ENCODE measurements around the gene FRS3. TPM values are rescaled to one million over a fixed set of nuclear protein-coding genes. Genes with fewer than 3 reads are reported as not detected.
A peak's percentile ranks its signal among the peaks of the same experiment; 100 is the strongest.

Gene FRS3
- total and polyA plus RNA-seq, 2 of the 13 experiments (the other 11 are each of a cell fraction or from before 2014, with no cell fraction given) = 3.0 to 7.4 TPM

DNA sequence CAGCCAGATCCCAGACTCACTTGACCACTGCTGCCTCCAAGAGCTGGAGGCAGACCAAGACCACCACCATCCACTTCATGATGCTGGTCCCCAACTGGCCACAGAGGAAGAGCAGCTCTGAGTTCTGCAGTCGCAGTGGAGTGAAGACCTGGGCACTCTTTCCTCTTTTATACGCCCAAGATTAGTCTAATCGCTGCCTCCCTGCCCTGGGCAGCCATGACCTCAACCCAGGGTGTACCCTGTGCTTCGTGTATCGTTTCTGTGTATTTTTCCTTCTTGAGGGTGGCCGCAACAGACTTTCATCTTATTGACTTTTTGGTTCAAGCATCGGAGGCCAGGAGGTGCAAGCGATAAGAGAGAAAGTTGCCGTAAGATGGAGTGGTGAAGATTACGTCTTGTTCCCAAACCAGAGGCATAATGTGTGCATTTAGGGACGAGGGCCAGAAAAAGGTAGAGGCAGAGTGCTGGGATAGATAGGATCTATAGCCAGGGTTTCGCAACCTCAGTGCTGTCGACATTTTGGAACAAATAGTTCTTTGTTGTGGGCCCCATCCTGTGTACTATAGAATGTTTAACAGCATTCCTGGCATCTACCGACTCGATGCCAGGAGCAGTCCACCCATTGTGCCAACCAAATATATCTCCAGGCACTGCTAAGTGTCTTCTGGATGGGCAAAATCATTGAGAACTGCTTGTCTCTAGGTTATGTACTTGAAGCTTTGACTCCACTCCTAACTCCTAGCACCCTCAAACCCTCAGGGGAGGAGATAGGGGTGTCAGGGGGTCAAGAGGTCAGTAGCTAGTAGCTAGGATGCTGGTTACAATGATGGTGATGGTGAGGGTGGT lies 32.2 kb downstream of the FRS3 start, which contains the start of gene PGC (continued):
- TF ChIP-seq, protein P1, sequence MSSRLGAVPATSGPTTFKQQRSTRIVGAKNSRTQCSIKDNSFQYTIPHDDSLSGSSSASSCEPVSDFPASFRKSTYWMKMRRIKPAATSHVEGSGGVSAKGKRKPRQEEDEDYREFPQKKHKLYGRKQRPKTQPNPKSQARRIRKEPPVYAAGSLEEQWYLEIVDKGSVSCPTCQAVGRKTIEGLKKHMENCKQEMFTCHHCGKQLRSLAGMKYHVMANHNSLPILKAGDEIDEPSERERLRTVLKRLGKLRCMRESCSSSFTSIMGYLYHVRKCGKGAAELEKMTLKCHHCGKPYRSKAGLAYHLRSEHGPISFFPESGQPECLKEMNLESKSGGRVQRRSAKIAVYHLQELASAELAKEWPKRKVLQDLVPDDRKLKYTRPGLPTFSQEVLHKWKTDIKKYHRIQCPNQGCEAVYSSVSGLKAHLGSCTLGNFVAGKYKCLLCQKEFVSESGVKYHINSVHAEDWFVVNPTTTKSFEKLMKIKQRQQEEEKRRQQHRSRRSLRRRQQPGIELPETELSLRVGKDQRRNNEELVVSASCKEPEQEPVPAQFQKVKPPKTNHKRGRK (CRISPR knock-in tag; IDR thresholded peaks at IDR 0.05) = no peak
- no peak for TF ChIP-seq CREB3 (CRISPR knock-in tag; IDR thresholded peaks at IDR 0.05)
- peak; percentile 82 for TF ChIP-seq AFF4 (CRISPR knock-in tag; IDR thresholded peaks at IDR 0.05)
- no peak for TF ChIP-seq ZNF225 (CRISPR knock-in tag; IDR thresholded peaks at IDR 0.05)
- TF ChIP-seq, protein P2, sequence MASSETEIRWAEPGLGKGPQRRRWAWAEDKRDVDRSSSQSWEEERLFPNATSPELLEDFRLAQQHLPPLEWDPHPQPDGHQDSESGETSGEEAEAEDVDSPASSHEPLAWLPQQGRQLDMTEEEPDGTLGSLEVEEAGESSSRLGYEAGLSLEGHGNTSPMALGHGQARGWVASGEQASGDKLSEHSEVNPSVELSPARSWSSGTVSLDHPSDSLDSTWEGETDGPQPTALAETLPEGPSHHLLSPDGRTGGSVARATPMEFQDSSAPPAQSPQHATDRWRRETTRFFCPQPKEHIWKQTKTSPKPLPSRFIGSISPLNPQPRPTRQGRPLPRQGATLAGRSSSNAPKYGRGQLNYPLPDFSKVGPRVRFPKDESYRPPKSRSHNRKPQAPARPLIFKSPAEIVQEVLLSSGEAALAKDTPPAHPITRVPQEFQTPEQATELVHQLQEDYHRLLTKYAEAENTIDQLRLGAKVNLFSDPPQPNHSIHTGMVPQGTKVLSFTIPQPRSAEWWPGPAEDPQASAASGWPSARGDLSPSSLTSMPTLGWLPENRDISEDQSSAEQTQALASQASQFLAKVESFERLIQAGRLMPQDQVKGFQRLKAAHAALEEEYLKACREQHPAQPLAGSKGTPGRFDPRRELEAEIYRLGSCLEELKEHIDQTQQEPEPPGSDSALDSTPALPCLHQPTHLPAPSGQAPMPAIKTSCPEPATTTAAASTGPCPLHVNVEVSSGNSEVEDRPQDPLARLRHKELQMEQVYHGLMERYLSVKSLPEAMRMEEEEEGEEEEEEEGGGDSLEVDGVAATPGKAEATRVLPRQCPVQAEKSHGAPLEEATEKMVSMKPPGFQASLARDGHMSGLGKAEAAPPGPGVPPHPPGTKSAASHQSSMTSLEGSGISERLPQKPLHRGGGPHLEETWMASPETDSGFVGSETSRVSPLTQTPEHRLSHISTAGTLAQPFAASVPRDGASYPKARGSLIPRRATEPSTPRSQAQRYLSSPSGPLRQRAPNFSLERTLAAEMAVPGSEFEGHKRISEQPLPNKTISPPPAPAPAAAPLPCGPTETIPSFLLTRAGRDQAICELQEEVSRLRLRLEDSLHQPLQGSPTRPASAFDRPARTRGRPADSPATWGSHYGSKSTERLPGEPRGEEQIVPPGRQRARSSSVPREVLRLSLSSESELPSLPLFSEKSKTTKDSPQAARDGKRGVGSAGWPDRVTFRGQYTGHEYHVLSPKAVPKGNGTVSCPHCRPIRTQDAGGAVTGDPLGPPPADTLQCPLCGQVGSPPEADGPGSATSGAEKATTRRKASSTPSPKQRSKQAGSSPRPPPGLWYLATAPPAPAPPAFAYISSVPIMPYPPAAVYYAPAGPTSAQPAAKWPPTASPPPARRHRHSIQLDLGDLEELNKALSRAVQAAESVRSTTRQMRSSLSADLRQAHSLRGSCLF (CRISPR knock-in tag; IDR thresholded peaks at IDR 0.05; ENCODE audit: borderline replicate concordance) = no peak
- TF ChIP-seq MED8 (CRISPR knock-in tag; IDR thresholded peaks at IDR 0.05; ENCODE audit: insufficient replicate concordance) = peak; percentile 96
- TF ChIP-seq FOXP1 (IDR thresholded peaks at IDR 0.05) = 0 out of 2 replicates have a peak, but pooled peaks have one; percentile 36
- TF ChIP-seq FOXP1 (CRISPR knock-in tag; IDR thresholded peaks at IDR 0.05) = peak; percentile 76; the same call in 1 of the 2 replicates
- no peak for TF ChIP-seq FOSL1 (CRISPR knock-in tag; IDR thresholded peaks at IDR 0.05; ENCODE audit: borderline replicate concordance)
- peak; percentile 21; the same call in 1 of the 2 replicates for TF ChIP-seq SMAD1 (CRISPR knock-in tag; IDR thresholded peaks at IDR 0.05; ENCODE audit: borderline replicate concordance, low read depth)
- no peak for TF ChIP-seq MBD4 (IDR thresholded peaks at IDR 0.05; ENCODE audit: borderline replicate concordance, low read length)
- 0 out of 2 replicates have a peak, but pooled peaks have one; percentile 58 for TF ChIP-seq GPN1 (CRISPR knock-in tag; IDR thresholded peaks at IDR 0.05; ENCODE audit: borderline replicate concordance)
